ENCODE measurements around the gene NR1I2.

DNA sequence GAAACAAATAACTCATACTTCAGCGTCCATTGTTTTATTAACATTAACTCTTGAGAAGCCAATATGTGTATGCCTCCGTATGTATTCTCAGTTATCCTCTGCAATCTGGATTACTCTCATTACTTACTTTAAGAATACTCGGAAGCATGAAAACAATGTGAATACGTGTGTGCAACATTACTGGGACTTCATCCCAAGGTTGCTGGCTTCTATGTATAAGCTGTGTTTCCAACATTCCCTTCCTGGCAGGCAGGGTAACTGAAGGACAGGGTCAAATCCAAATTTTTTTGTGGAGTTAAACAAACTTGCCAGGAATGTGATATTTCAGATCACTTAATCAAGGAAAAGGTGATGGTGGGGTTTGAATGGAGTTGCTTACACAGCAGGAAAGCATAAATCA lies 34.5 kb upstream of the NR1I2 start:
- TF ChIP-seq, protein P1, sequence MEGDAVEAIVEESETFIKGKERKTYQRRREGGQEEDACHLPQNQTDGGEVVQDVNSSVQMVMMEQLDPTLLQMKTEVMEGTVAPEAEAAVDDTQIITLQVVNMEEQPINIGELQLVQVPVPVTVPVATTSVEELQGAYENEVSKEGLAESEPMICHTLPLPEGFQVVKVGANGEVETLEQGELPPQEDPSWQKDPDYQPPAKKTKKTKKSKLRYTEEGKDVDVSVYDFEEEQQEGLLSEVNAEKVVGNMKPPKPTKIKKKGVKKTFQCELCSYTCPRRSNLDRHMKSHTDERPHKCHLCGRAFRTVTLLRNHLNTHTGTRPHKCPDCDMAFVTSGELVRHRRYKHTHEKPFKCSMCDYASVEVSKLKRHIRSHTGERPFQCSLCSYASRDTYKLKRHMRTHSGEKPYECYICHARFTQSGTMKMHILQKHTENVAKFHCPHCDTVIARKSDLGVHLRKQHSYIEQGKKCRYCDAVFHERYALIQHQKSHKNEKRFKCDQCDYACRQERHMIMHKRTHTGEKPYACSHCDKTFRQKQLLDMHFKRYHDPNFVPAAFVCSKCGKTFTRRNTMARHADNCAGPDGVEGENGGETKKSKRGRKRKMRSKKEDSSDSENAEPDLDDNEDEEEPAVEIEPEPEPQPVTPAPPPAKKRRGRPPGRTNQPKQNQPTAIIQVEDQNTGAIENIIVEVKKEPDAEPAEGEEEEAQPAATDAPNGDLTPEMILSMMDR (IDR thresholded peaks at IDR 0.05), result no peak
- TF ChIP-seq POLR2A (IDR thresholded peaks at IDR 0.05; ENCODE audit: low read depth), result no peak
- TF ChIP-seq POLR2AphosphoS5 (IDR thresholded peaks at IDR 0.05), result no peak

Measured in esophagus muscularis mucosa (tissue), 3 donors.